ENCODE measurements around the gene NUP214. TPM values are rescaled to one million over a fixed set of nuclear protein-coding genes. Genes with fewer than 3 reads are reported as not detected.

The NUP214 gene
- total and polyA plus RNA-seq, 2 of the 8 experiments (the other 6 are each of a cell fraction or from before 2014, with no cell fraction given): 28.6 to 50.2 TPM

DNA sequence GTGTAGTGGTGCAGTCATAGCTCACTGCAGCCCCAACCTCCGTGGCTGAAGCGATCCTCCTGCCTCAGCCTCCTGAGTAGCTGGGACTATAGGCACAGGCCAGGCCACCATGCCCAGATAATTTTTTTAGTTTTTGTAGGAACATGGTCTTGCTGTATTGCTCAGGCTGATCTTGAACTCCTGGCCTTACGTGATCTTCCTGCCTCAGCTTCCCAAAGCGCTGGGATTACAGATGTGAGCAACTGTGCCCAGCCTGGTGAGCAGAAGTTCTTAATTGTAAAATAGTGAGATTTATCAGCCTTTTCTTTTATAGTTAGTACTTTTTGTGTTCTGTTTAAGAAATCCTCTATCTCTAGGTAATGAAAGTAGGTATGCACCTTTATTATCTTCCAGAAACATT lies 42.5 kb downstream of the NUP214 start:
- Histone ChIP-seq H2BK5ac (ENCODE audit: low read depth, low read length) (no peak overlapping the region), H3K9me3 (ENCODE audit: insufficient read depth in 2 of 2, low read depth in 1 of 2, low read length in 1 of 2) (no peaks in the 10 kb centered on the region), H4K91ac (replicated peaks; ENCODE audit: insufficient read length, low read length) (no peak overlapping the region), H3K14ac (ENCODE audit: insufficient read length) (no peak overlapping the region), H2BK120ac (replicated peaks; ENCODE audit: low read depth, low read length) (no peak overlapping the region), H2AFZ (ENCODE audit: low read length) (no peak overlapping the region), H2BK15ac (ENCODE audit: low read length) (no peak overlapping the region), H4K5ac (ENCODE audit: insufficient read length, low read depth, low read length) (no peak overlapping the region), H3K4me1 (replicated peaks in 1 of 4; ENCODE audit: control insufficient read depth in 3 of 4, insufficient read depth in 4 of 4, low read length in 3 of 4) (no peaks in the 10 kb centered on the region), H3K9ac (replicated peaks in 1 of 4; ENCODE audit: extremely low read depth in 1 of 4, low read depth in 3 of 4, low read length in 3 of 4) (no peak overlapping the region), H2BK20ac (ENCODE audit: low read length) (no peak overlapping the region), H3K18ac (ENCODE audit: extremely low read depth, low read length) (no peak overlapping the region), H4K8ac (ENCODE audit: extremely low read depth, insufficient read depth, low read length) (no peak overlapping the region), H4K20me1 (replicated peaks in 1 of 2; ENCODE audit: control insufficient read depth in 1 of 2, insufficient read depth in 2 of 2, low read length in 2 of 2) (no peaks in the 10 kb centered on the region), H3K23ac (ENCODE audit: insufficient read length) (no peak overlapping the region), H3K4me3 (ENCODE audit: extremely low read depth in 1 of 4, insufficient read depth in 2 of 4, low read depth in 3 of 4, low read length in 4 of 4) (no peak overlapping the region), H3K4me2 (ENCODE audit: insufficient read depth in 1 of 2, low read depth in 2 of 2, low read length in 2 of 2) (no peak overlapping the region), H3K79me1 (ENCODE audit: low read depth, low read length) (no peaks in the 10 kb centered on the region; the same call in 1 of the 2 replicates), H3K27ac (ENCODE audit: low read depth, low read length) (no peak overlapping the region), H3K27me3 (replicated peaks in 1 of 4; ENCODE audit: control insufficient read depth in 3 of 4, extremely low read depth in 1 of 4, insufficient read depth in 3 of 4, low read length in 3 of 4) (no peaks in the 10 kb centered on the region), H2AK5ac (ENCODE audit: low read depth, low read length) (no peak overlapping the region), H3K36me3 (ENCODE audit: control insufficient read depth in 2 of 4, insufficient read depth in 4 of 4, low read length in 3 of 4) (peaks cover 4 to 33% (median 13%) of the 10 kb centered on the region in 4 experiments; a peak in 6 of 8 replicates), H3K23me2 (ENCODE audit: low read depth, low read length) (no peaks in the 10 kb centered on the region), H3K56ac (replicated peaks; ENCODE audit: insufficient read length, low read depth, low read length) (no peak overlapping the region), H2BK12ac (ENCODE audit: low read depth, low read length) (no peak overlapping the region), H3K79me2 (ENCODE audit: control insufficient read depth in 1 of 2, insufficient read depth in 2 of 2, low read length in 2 of 2) (no peaks in the 10 kb centered on the region), H3K4ac (replicated peaks; ENCODE audit: insufficient read length, low read depth, low read length) (no peak overlapping the region)
- CTCF ChIA-PET (ENCODE audit: partially characterized antibody): interaction anchor here (0.9 to 3.3 kb wide), 3 partner anchors 10 to 36 kb away, joined by 3 to 18 read pairs (median 14); no protein-coding TSS in a partner anchor
- WGBS, 2 experiments (ENCODE audit: extremely low coverage in 1 of 2, insufficient coverage in 1 of 2, insufficient read length in 1 of 2, insufficient replicate concordance in 2 of 2, low coverage in 1 of 2, low lambda C conversion rate in 2 of 2, missing lambda C conversion rate in 1 of 2): 93% methylated on average over 4 of the region's 4 CpGs; no CpG with 5 or more reads in 1 of the 2 experiments
- DNase-seq (ENCODE audit: low read depth in 1 of 2, low spot score in 2 of 2) (no peak), FAIRE-seq (no peak)
- POLR2A ChIA-PET (ENCODE audit: partially characterized antibody): no interaction called here
- no peak for TF ChIP-seq MAFK (IDR thresholded peaks at IDR 0.05; ENCODE audit: low read depth, low read length)
- no peak for TF ChIP-seq RXRA (IDR thresholded peaks at IDR 0.05; ENCODE audit: insufficient read depth, low read depth, low read length)
- TF ChIP-seq BACH1 (IDR thresholded peaks at IDR 0.05; ENCODE audit: low read length): no peak
- TF ChIP-seq FOSL1 (IDR thresholded peaks at IDR 0.05; ENCODE audit: insufficient read depth, low read depth, low read length): no peak
- no peak for TF ChIP-seq POLR2A (IDR thresholded peaks at IDR 0.05; ENCODE audit: control extremely low read depth in 1 of 2, low read depth in 2 of 2, low read length in 2 of 2)
- TF ChIP-seq KDM1A (IDR thresholded peaks at IDR 0.05; ENCODE audit: borderline replicate concordance, low read length): no peak
- no peak for TF ChIP-seq SIX5 (IDR thresholded peaks at IDR 0.05; ENCODE audit: low read depth, low read length)
- no peak for TF ChIP-seq TAF1 (IDR thresholded peaks at IDR 0.05; ENCODE audit: low read depth, low read length)
- TF ChIP-seq EGR1 (IDR thresholded peaks at IDR 0.05; ENCODE audit: borderline replicate concordance, low read depth, low read length): no peak
- TF ChIP-seq RFX5 (IDR thresholded peaks at IDR 0.05; ENCODE audit: borderline replicate concordance, low read depth, low read length): no peak
- TF ChIP-seq, protein P1, sequence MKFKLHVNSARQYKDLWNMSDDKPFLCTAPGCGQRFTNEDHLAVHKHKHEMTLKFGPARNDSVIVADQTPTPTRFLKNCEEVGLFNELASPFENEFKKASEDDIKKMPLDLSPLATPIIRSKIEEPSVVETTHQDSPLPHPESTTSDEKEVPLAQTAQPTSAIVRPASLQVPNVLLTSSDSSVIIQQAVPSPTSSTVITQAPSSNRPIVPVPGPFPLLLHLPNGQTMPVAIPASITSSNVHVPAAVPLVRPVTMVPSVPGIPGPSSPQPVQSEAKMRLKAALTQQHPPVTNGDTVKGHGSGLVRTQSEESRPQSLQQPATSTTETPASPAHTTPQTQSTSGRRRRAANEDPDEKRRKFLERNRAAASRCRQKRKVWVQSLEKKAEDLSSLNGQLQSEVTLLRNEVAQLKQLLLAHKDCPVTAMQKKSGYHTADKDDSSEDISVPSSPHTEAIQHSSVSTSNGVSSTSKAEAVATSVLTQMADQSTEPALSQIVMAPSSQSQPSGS (IDR thresholded peaks at IDR 0.05; ENCODE audit: low read length): no peak

Data from H1 (cell line).